Immature natural killer cell (primary cell): ENCODE data around the gene ERFL. TPM values are rescaled to one million over a fixed set of nuclear protein-coding genes. Genes with fewer than 3 reads are reported as not detected.

Experiments
- DNase-seq, 3 donors: peaks; one replicate each; pipeline ENCODE4 v3.0.0; 2022; ENCODE audit warnings: mixed read lengths in 1 of 3
- H3K27ac Mint-ChIP-seq, 6 donors: one replicate each; pipeline ENCODE4 v1.8.0; 2020; ENCODE audit warnings: mixed read lengths in 6 of 6, mild to moderate bottlenecking in 5 of 6, inconsistent platforms in 4 of 6, moderate library complexity in 3 of 6
- H3K27me3 Mint-ChIP-seq, 3 donors: one replicate each; pipeline ENCODE4 v1.8.0; 2020 to 2021; ENCODE audit warnings: low read depth in 3 of 3, mild to moderate bottlenecking in 3 of 3, mixed read lengths in 3 of 3, moderate library complexity in 3 of 3, inconsistent platforms in 1 of 3
- H3K36me3 Mint-ChIP-seq, 3 donors: one replicate each; pipeline ENCODE4 v1.8.0; 2020; ENCODE audit warnings: mixed read lengths in 3 of 3, inconsistent platforms in 2 of 3, mild to moderate bottlenecking in 2 of 3
- H3K4me1 Mint-ChIP-seq, 2 donors: one replicate each; pipeline ENCODE4 v1.8.0; 2020; ENCODE audit warnings: inconsistent platforms in 2 of 2, mild to moderate bottlenecking in 2 of 2, mixed read lengths in 2 of 2, moderate library complexity in 1 of 2
- H3K4me3 Mint-ChIP-seq, 5 donors: one replicate each; pipeline ENCODE4 v1.8.0; 2020; ENCODE audit warnings: mild to moderate bottlenecking in 5 of 5, mixed read lengths in 5 of 5, inconsistent platforms in 3 of 5, moderate library complexity in 3 of 5
- H3K9me3 Mint-ChIP-seq, 6 donors: one replicate each; pipeline ENCODE4 v1.8.0; 2020; ENCODE audit warnings: mild to moderate bottlenecking in 6 of 6, mixed read lengths in 6 of 6, inconsistent platforms in 4 of 6, moderate library complexity in 3 of 6
- polyA plus RNA-seq, 3 donors: library from polyadenylated mRNA; unstranded; fragments of 300-500 nt; fragmentation: Illumina TruSeq; gene quantifications; one replicate each; pipeline ENCODE4 v1.2.3, GENCODE V29; 2021

Gene ERFL
- polyA plus RNA-seq, 3 donors from 2014 or later: 0.11 TPM; not detected in 2

GRCh38 chr19:41902594-41902993, 25.7 kb downstream of the ERFL start:
- no peak for DNase-seq
- no peaks in the 10 kb centered on the region for H3K9me3 Mint-ChIP-seq
- no peak overlapping the region for H3K4me3 Mint-ChIP-seq
- H3K27ac Mint-ChIP-seq: no peak overlapping the region
- H3K27me3 Mint-ChIP-seq: peaks cover 0 to 2% (median 2%) of the 10 kb centered on the region in 3 donors
- H3K4me1 Mint-ChIP-seq: peaks cover 37 to 38% of the 10 kb centered on the region in 2 donors
- H3K36me3 Mint-ChIP-seq: peaks cover 28 to 72% (median 31%) of the 10 kb centered on the region in 3 donors

DNA sequence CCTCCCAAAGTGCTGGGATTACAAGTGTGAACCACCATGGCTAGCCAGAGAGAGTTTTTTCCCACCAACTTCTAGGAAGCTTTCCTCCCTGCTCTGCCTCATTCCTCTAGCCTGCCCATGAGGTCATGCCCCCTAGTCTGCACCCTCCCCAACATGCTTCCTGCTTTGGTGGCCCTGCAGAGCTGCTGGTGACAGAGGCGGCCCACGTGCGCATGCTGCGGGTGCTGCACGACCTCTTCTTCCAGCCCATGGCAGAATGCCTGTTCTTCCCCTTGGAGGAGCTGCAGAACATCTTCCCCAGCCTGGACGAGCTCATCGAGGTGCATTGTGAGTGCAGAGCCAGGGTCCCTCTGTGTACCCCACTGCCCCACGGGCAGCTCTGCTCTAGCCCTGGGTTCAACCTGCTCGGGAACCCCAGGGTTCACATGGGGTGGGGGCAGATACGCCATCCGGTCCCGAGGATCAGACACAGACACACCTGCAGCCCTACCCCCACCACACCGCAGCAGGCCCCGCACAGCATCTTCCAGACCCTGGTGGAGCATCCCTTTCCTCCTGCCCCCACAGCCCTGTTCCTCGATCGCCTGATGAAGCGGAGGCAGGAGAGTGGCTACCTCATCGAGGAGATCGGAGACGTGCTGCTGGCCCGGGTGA, 26.4 kb downstream of the ERFL start:
- Mint-ChIP-seq H3K9me3 (no peaks in the 10 kb centered on the region), H3K27me3 (peaks cover 0 to 2% (median 2%) of the 10 kb centered on the region in 3 donors), H3K36me3 (peaks cover 27 to 69% (median 30%) of the 10 kb centered on the region in 3 donors), H3K4me1 (peaks cover 38 to 39% of the 10 kb centered on the region in 2 donors), H3K4me3 (no peak overlapping the region), H3K27ac (peak overlapping the region in 2 of 6 donors; percentile 34 to 43)
- DNase-seq: no peak

DNA sequence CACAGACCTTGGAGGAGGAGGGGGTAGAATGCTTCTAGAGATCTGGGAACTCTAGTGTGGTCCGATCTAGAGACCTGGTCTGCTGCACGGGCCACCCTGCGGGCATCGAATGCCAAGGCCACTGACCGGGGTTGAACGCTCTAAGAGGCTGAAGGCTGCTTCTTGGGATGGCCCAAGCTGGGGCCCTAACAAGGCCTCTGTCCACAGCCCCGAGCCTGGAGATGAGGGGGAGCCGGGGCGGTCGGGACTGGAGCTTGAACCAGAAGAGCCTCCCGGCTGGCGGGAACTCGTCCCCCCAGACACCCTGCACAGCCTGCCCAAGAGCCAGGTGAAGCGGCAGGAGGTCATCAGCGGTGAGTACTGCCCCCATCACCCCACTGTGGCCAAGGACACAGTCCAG, 30.0 kb downstream of the ERFL start:
- peaks cover 0 to 7% (median 5%) of the 10 kb centered on the region in 3 donors for H3K27me3 Mint-ChIP-seq
- peaks cover 17 to 61% (median 23%) of the 10 kb centered on the region in 3 donors for H3K36me3 Mint-ChIP-seq
- peaks cover 44 to 52% of the 10 kb centered on the region in 2 donors for H3K4me1 Mint-ChIP-seq
- no peak overlapping the region for H3K4me3 Mint-ChIP-seq
- H3K27ac Mint-ChIP-seq: peak overlapping the region in 4 of 6 donors; percentile 28 to 62 (median 35)
- no peaks in the 10 kb centered on the region for H3K9me3 Mint-ChIP-seq
- DNase-seq: no peak

DNA sequence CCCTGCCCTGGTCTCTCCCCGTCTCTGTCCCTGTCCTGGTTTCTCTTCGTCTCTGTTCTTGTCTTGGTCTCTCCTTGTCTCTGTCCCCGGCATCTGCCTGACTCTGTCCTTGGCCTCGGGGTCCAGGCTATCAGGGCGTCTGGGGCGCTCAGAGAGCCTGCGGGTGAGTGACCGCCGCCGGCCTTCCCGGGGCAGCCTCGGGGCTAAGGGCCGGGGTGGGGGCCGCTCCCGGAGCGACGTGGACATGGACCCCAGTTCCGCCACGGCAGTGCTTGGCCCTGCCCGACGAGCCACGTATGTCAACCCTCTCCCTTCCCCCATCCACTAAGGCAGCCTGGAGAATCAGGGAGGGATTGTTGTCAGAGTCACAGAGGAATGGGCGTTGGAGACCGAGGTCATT, 30.4 kb downstream of the ERFL start:
- peaks cover 46 to 56% of the 10 kb centered on the region in 2 donors for H3K4me1 Mint-ChIP-seq
- no peaks in the 10 kb centered on the region for H3K9me3 Mint-ChIP-seq
- peaks cover 17 to 62% (median 23%) of the 10 kb centered on the region in 3 donors for H3K36me3 Mint-ChIP-seq
- H3K27me3 Mint-ChIP-seq: peaks cover 0 to 8% (median 5%) of the 10 kb centered on the region in 3 donors
- peak overlapping the region in 5 of 6 donors; percentile 34 to 87 (median 75) for H3K27ac Mint-ChIP-seq
- DNase-seq: no peak
- no peak overlapping the region for H3K4me3 Mint-ChIP-seq

GRCh38 chr19:41897181-41897580, 31.1 kb downstream of the ERFL start:
- H3K27ac Mint-ChIP-seq: no peak overlapping the region
- H3K4me1 Mint-ChIP-seq: peaks cover 51 to 58% of the 10 kb centered on the region in 2 donors
- H3K9me3 Mint-ChIP-seq: no peaks in the 10 kb centered on the region
- DNase-seq: no peak
- no peak overlapping the region for H3K4me3 Mint-ChIP-seq
- peaks cover 0 to 9% (median 5%) of the 10 kb centered on the region in 3 donors for H3K27me3 Mint-ChIP-seq
- peaks cover 17 to 59% (median 23%) of the 10 kb centered on the region in 3 donors for H3K36me3 Mint-ChIP-seq

- Mint-ChIP-seq H3K4me1 (peaks cover 56 to 58% of the 10 kb centered on the region in 2 donors), H3K36me3 (peaks cover 16 to 55% (median 25%) of the 10 kb centered on the region in 3 donors), H3K9me3 (no peaks in the 10 kb centered on the region), H3K27me3 (peaks cover 0 to 9% (median 5%) of the 10 kb centered on the region in 3 donors), H3K4me3 (peak overlapping the region in 2 of 5 donors; percentile 21 to 38), H3K27ac (peak overlapping the region; percentile 48 to 91 (median 84))
- DNase-seq: no peak
Observed at GRCh38 chr19:41896581-41896942, 31.7 kb downstream of the ERFL start.

- H3K4me3 Mint-ChIP-seq: peak overlapping the region in 4 of 5 donors; percentile 20 to 64 (median 32)
- peaks cover 18 to 56% (median 28%) of the 10 kb centered on the region in 3 donors for H3K36me3 Mint-ChIP-seq
- H3K9me3 Mint-ChIP-seq: no peaks in the 10 kb centered on the region
- no peak for DNase-seq
- peaks cover 0 to 9% (median 5%) of the 10 kb centered on the region in 3 donors for H3K27me3 Mint-ChIP-seq
- H3K27ac Mint-ChIP-seq: peak overlapping the region; percentile 78 to 91 (median 84)
- peaks cover 61% of the 10 kb centered on the region in 2 donors for H3K4me1 Mint-ChIP-seq
Observed at GRCh38 chr19:41895745-41896580, 32.3 kb downstream of the ERFL start.

GRCh38 chr19:41894350-41894749, 33.9 kb downstream of the ERFL start:
- Mint-ChIP-seq H3K4me1 (peaks cover 69 to 74% of the 10 kb centered on the region in 2 donors), H3K9me3 (no peaks in the 10 kb centered on the region), H3K36me3 (peaks cover 24 to 49% (median 36%) of the 10 kb centered on the region in 3 donors), H3K4me3 (peak overlapping the region in 4 of 5 donors; percentile 50 to 80 (median 60)), H3K27me3 (peaks cover 0 to 16% (median 8%) of the 10 kb centered on the region in 3 donors), H3K27ac (peak overlapping the region; percentile 71 to 97 (median 92))
- DNase-seq: no peak

DNA sequence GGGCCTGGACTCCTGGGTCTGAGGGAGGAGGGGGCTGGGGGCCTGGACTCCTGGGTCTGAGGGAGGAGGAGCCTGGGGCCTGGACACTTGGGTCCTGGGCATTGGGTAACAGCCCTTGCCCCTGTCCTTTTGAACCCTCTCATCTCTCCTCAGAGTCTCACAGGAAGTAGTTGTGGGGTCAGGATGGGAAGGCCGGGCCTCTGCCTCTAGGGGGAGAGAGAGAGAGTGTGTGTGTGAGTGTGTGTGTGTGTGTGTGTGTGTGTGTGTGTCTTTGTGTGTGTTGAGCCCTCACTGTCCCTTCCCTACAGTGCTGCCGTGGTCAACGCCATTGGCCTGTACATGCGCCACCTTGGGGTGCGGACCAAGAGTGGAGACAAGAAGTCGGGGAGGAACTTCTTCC, 34.4 kb downstream of the ERFL start:
- Mint-ChIP-seq H3K4me3 (peak overlapping the region; percentile 48 to 80 (median 58)), H3K9me3 (no peaks in the 10 kb centered on the region), H3K27ac (peak overlapping the region; percentile 71 to 97 (median 92)), H3K27me3 (peaks cover 3 to 20% (median 12%) of the 10 kb centered on the region in 3 donors), H3K36me3 (peaks cover 19 to 49% (median 35%) of the 10 kb centered on the region in 3 donors), H3K4me1 (peaks cover 69 to 76% of the 10 kb centered on the region in 2 donors)
- DNase-seq: peak in 2 of 3 donors; percentile 56 to 57

DNA sequence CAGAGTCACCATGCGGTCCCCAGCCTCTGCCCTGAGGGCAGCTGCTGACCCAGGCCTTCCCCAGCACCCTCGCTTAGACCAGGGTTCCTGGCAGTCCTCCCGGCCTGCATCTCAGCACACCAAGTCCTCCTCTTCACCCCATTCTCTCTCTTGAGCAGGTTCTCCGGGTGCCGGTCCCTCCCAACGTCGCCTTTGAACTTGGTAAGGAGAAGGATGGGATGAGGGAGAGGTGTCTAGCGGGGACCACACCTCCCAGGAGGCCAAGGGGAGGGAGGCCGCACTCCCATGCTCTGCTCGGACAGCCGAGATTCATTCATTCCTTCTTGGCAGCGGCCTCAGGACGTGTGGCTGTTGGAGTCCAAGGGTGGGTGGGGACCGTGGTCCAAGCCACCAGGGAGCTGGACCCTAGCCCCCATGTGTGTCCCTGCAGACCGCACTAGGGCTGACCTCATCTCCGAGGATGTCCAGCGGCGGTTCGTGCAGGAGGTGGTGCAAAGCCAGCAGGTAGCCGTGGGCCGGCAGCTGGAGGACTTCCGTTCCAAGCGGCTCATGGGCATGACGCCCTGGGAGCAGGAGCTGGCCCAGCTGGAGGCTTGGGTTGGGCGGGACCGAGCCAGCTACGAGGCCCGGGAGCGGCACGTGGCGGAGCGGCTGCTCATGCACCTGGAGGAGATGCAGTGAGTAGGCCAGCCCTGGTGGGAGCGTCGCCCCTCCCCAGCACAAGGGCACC, 35.9 kb downstream of the ERFL start:
- Mint-ChIP-seq H3K4me3 (peak overlapping the region in 3 of 5 donors; percentile 36 to 73 (median 61)), H3K27me3 (peaks cover 16 to 35% (median 24%) of the 10 kb centered on the region in 3 donors), H3K4me1 (peaks cover 70 to 76% of the 10 kb centered on the region in 2 donors), H3K36me3 (peaks cover 16 to 42% (median 27%) of the 10 kb centered on the region in 3 donors), H3K9me3 (no peaks in the 10 kb centered on the region), H3K27ac (peak overlapping the region; percentile 83 to 99 (median 92))
- DNase-seq: no peak

DNA sequence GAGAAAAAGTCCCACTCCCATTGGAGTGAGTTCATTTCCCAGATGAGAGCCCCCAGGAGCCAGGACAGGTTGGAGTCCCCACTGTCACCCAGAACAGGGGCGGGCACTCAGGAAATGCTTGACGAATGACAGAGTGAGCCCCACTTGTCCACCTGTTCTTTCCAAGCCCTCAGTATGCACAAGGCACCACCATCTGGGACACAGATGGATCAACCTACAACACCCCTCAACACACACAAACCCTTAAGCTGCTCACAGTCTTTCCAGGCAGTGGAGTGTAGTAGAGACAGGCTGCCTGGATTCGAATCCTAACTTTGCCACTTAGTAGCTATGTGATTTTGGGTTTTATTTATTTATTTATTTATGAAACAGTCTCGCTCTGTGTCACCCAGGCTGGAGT, 37.3 kb downstream of the ERFL start:
- Mint-ChIP-seq H3K36me3 (peaks cover 20 to 41% (median 30%) of the 10 kb centered on the region in 3 donors), H3K4me3 (peak overlapping the region in 4 of 5 donors; percentile 21 to 61 (median 36)), H3K4me1 (peaks cover 73 to 81% of the 10 kb centered on the region in 2 donors)

GRCh38 chr19:41889896-41890295, 38.4 kb downstream of the ERFL start:
- H3K27me3 Mint-ChIP-seq: peaks cover 21 to 41% (median 34%) of the 10 kb centered on the region in 3 donors
- peak overlapping the region; percentile 91 to 95 (median 94) for H3K4me3 Mint-ChIP-seq
- H3K36me3 Mint-ChIP-seq: peaks cover 15 to 40% (median 25%) of the 10 kb centered on the region in 3 donors
- peak; percentile 75 to 77 (median 76) for DNase-seq
- H3K9me3 Mint-ChIP-seq: no peaks in the 10 kb centered on the region
- peak overlapping the region; percentile 96 to 99 (median 99) for H3K27ac Mint-ChIP-seq
- peaks cover 75 to 83% of the 10 kb centered on the region in 2 donors for H3K4me1 Mint-ChIP-seq

More for the DNA sequence above, 37.3 kb downstream of the ERFL start:
- DNase-seq: no peak
- H3K9me3 Mint-ChIP-seq: no peaks in the 10 kb centered on the region
- peaks cover 21 to 41% (median 32%) of the 10 kb centered on the region in 3 donors for H3K27me3 Mint-ChIP-seq
- H3K27ac Mint-ChIP-seq: peak overlapping the region in 4 of 6 donors; percentile 24 to 99 (median 98)

- H3K36me3 Mint-ChIP-seq: peaks cover 15 to 38% (median 22%) of the 10 kb centered on the region in 3 donors
- H3K27ac Mint-ChIP-seq: peak overlapping the region; percentile 96 to 99 (median 99)
- peaks cover 24 to 43% (median 32%) of the 10 kb centered on the region in 3 donors for H3K27me3 Mint-ChIP-seq
Observed at GRCh38 chr19:41888926-41889325, 39.3 kb downstream of the ERFL start.

More at GRCh38 chr19:41888926-41889325, 39.3 kb downstream of the ERFL start:
- H3K9me3 Mint-ChIP-seq: no peaks in the 10 kb centered on the region
- peaks cover 70 to 83% of the 10 kb centered on the region in 2 donors for H3K4me1 Mint-ChIP-seq
- peak overlapping the region; percentile 91 to 95 (median 94) for H3K4me3 Mint-ChIP-seq
- DNase-seq: peak; percentile 76 to 81 (median 79)
